Measurements from ENCODE around the gene PCBP4.
A peak's percentile ranks its signal among the peaks of the same experiment; 100 is the strongest.

PCBP4 gene

DNA sequence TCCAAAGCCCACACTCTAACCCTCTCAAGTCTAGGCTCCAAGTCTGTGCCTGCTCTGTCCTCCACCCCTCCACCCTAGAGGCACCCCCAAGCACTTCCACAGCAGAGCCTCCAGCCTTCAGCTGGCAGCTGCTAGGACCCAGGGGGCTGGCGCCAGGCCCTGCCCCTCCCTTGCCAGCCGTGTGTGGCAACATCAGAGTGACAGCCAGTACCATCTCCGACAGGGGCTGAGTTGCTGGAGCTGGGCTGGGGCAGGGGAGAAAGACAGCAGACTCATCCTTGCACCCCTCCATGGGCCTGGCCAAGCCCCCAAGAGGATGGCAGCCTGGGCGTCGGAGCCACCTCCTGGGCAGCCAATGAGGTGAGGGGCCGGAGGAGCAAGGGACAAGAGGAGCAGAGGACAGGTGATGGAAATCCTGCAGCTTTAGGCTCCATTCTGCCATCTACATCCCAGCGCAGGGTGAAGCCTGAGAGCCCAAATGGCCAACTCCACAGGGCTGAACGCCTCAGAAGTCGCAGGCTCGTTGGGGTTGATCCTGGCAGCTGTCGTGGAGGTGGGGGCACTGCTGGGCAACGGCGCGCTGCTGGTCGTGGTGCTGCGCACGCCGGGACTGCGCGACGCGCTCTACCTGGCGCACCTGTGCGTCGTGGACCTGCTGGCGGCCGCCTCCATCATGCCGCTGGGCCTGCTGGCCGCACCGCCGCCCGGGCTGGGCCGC lies 11.9 kb downstream of the PCBP4 start, which contains the start of gene GPR62:
TSS of gene GPR62 (plus strand) at position 207 of the 718 bp plus-strand sequence. CDS start at position 479, 272 bp downstream.
- no peak for DNase-seq (ENCODE audit: low spot score)

DNA sequence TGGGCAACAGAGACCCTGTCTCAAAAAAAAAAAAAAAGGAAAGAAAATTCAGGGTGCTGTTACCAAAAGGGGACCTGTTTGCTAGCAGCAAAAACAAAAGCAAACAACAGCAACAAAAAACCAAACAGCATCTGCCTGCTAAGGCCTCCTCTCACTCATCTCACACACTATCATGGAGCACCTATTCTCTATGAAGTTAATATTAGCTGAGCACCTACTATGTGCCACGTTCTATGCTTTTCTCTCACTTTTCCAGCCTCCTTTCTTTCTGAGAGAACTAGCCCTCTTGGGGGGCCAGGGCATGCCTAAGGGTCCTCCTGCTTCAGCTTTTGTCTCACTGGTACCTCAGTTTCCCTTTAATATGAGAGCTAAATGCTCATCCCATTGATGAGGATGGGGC lies 12.5 kb downstream of the PCBP4 start:
- no peak for DNase-seq (ENCODE audit: low spot score)

DNA sequence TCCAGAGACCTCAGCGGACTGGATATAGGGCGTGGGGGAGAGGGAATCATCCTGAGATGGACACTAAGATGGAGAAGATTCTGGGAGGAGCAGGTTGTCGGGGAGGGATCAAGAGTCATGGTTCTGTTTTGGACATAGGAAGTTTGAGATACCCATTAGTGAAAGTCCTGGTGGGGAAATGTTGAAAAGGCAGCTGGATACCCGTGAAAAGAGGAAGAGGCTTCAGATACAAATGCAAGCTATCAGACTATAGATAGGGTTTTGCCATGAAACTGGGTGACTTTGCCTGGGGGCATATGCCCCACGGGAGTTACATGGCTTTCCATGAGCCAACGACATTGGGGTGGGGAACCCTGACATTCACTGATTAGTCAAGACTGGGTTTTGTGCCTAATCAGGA lies 13.1 kb downstream of the PCBP4 start:
- no peak for DNase-seq (ENCODE audit: low spot score)

DNA sequence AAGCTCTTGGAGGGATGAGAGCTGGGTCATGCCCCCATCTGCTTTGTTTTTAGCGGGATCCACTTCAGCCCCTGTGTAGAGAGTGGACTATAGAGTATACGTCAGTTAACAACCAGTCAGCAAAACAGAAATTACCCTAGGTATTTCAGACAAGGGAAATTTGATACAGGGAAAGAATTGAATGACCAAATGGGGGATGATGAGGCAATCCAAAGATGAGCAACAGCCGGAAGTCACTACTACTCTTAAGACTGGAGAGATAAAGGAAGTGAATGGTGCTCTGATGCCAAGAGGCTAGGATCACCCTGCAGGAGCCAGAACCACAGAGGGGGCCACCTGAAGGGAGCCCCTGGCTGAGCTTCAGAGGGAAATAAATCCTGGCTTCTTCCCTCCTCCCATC lies 13.8 kb downstream of the PCBP4 start:
- no peak for DNase-seq (ENCODE audit: low spot score)

DNA sequence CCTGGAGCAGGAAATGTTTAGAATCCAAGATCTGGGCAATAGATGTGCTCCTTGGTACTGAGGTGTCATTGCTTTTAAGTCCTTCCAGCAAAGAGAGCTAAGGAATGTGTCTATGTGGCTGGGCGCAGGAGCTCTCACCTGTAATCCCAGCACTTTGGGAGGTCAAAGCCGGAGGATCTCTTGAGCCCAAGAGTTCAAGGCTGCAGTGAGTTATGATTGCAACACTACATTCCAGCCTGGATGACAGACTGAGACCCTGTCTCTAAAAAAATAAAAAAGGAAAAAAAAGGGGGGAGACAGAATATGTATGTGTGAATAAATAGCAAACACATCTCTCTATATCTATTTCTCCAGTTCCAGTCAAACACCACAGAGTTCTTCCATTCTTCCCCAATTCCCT lies 16.4 kb downstream of the PCBP4 start:
- DNase-seq (ENCODE audit: low spot score) = no peak

- DNase-seq (ENCODE audit: low spot score) = no peak
Observed at GRCh38 chr3:51949121-51949520, 18.1 kb downstream of the PCBP4 start.

- no peak for DNase-seq (ENCODE audit: low spot score)
Observed at GRCh38 chr3:51948016-51948580, 19.2 kb downstream of the PCBP4 start.

- no peak for DNase-seq (ENCODE audit: low spot score)
Observed at GRCh38 chr3:51947215-51947900, 19.9 kb downstream of the PCBP4 start.

- no peak for DNase-seq (ENCODE audit: low spot score)
Observed at GRCh38 chr3:51946796-51947195, 20.5 kb downstream of the PCBP4 start.

DNA sequence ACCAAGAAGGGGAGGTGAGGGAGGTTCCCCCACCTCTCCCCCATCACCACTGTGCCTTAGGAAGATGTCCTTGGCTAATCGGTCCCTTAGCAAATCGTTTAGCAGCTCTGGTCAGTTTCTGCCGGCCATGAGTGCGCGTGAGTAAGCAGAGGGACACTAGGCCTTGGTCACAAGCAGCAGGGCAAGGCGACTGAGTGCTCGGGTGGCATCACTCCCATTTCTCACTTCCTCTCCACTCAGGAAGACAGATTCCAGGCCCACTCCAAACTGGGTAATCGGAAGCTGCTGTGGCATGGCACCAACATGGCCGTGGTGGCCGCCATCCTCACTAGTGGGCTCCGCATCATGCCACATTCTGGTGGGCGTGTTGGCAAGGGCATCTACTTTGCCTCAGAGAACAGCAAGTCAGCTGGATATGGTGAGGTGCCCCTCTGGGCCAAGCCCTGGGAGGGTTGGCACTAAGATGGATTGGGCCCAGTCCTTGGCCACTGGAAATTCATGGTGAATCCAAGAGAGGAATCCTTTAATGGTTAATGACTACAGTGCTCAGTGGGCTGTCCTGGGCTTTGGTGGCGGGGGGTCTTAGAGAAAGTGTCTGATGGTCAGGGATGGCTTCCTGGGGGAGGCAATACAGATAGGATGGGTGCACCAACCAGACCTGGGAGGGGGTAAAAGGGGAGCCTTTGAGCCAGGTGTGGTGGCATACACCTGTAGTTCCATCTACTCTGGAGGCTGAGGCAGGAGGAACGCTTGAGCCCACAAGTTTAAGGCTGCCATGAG lies 21.1 kb downstream of the PCBP4 start:
- DNase-seq (ENCODE audit: low spot score) = no peak

DNA sequence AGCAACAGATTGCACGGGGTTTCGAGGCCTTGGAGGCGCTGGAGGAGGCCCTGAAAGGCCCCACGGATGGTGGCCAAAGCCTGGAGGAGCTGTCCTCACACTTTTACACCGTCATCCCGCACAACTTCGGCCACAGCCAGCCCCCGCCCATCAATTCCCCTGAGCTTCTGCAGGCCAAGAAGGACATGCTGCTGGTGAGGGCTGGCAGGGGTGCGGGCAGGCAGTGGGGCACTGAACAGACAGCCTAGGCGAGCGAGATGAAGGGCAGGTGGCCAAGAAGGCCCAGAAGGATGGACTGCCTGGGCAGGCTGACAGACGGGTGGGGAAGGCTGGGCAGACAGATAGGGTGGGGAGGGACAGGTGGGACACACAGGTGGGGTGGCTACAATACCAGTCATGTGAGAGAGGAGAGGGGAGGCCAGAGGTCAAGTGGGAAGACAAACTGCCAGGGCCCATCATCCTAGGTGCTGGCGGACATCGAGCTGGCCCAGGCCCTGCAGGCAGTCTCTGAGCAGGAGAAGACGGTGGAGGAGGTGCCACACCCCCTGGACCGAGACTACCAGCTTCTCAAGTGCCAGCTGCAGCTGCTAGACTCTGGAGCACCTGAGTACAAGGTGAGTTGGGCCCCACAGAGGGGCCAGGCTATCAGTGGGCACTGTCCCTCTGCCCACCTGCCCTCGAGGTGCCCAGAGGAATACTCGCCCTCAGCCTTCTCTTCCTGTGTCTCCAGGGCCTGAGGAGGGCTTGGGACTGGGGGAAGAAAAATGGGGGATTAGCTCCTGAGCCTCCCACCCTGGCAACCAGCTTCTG lies 22.0 kb downstream of the PCBP4 start:
- DNase-seq (ENCODE audit: low spot score) = no peak

DNA sequence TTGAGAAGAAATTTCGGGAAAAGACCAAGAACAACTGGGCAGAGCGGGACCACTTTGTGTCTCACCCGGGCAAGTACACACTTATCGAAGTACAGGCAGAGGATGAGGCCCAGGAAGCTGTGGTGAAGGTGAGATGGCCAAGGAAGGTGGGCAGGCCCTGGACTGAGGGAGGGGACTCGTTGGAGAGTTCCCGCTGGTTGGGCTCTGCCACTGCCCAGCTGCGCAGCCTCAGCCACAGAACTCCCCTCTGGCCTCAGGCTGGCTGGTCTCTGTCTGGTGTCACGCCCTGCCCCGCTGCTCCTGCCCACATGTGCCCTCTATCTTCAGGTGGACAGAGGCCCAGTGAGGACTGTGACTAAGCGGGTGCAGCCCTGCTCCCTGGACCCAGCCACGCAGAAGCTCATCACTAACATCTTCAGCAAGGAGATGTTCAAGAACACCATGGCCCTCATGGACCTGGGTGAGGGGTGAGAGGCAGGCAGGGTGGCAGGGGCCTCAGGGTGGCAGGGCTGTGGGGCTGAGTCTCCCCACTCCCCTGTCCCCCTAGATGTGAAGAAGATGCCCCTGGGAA lies 22.7 kb downstream of the PCBP4 start:
- DNase-seq (ENCODE audit: low spot score) = no peak

DNA sequence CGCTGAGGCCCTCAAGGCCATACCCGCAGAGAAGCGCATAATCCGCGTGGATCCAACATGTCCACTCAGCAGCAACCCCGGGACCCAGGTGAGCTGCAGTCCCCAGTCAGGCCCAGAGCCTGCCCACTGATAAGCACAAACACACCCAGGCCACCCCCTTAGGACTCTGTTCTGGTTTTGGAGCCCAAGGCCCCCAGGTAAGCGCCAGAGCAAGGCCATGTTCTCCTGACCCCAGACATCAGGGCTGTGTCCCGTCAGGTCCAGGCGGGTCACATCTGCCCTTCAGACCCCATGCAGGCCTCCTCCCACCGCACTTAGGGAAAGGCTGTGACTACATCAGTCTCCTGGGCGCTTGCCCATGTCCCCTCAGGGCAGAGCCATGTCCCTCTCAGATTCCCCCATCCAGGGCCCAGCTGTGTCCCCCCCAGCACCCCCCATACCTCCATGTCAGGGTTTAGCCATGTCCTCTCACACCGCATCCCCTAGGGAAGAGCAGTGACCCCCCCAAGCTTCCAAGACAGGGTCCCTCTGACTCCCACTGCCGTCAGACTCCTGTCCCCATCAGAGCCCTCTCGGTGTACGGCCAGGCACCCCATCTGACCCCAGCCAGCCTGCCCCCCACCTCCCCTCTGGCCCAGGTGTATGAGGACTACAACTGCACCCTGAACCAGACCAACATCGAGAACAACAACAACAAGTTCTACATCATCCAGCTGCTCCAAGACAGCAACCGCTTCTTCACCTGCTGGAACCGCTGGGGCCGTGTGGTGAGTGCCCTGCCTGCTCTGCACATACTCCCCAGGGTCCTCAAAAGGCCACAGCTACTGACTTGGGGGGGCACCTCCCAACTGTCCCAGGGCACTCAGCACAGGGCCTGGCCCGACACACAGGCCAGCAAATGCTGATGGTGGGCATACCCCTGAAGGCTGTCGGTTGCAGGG lies 23.5 kb downstream of the PCBP4 start:
- no peak for DNase-seq (ENCODE audit: low spot score)

DNA sequence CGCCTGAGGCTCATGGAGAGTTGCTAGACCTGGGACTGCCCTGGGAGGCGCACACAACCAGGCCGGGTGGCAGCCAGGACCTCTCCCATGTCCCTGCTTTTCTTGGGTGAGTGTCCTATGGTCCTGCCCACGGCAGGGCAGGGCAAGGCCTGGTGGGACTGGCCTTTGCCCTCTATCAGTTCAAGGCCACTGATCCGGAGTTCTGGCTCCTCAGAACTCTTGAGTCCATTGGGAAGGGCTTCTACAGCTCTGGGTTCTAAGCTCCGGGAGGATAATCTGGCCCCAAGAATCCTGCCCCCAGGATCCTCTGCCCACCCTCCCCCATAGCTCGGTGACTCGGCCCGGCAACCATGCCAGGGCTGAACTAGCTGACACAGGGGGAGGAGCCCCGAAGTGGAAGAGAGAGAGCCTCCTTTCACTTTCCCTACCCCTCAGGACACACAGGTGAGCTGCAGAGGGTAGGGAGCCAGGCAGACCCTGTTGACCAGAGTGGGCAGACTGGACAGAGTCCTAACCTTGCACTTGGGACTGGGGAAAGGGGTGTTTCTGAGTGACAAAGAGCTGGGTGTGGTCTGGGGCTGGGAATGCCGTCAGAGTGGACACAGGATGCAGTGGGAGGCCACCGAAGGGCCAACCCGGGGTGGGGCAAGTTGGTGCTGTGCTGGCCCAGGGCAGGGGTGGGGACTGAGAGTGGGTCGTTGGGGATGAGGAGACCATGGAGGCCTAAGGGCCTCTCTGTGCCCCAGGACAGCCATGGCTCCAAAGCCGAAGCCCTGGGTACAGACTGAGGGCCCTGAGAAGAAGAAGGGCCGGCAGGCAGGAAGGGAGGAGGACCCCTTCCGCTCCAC lies 24.4 kb downstream of the PCBP4 start:
- DNase-seq (ENCODE audit: low spot score) = peak; percentile 86

- peak; percentile 99 for DNase-seq (ENCODE audit: low spot score)
Observed at GRCh38 chr3:51941798-51942602, 25.3 kb downstream of the PCBP4 start, which contains the start of the genes PARP3 and RRP9. Gene PARP3, plus strand, starts transcription at chr3:51942363. Its CDS starts 993 bp downstream, at chr3:51943356. Gene RRP9, minus strand, starts transcription at chr3:51941904. Its CDS starts 37 bp downstream, at chr3:51941867.

DNA sequence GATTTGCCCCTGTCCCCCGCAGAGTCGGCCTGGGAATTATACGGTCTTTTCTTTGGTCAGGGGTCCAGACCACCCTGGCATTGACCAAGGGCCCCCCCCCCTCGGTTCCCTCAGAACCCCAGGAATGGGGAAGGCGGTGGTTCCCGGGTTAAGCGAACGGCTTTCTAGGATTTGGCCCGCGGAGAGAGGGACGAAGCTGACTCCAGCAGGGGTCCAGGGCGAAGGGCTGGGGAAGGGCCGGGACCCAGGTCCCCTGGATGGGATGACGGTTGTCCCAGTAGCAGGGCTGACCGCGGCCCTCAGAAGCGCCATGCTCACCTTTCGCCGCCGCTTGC lies 25.8 kb downstream of the PCBP4 start:
- no peak for DNase-seq (ENCODE audit: low spot score)

GRCh38 chr3:51940648-51941462 lies 26.4 kb downstream of the PCBP4 start:
- DNase-seq (ENCODE audit: low spot score) = no peak
